NCI-H748 (cell line): Measurements from ENCODE around the gene SEMA4G.
"Not testable (repeated sequence)": the region's sequence is repeated elsewhere in the genome, so short reads cannot be mapped to it uniquely, and the experiment has no call there.

Experiments
- DNase-seq: peaks from one replicate; lab custom pipeline; 2025; ENCODE audit not compliant: unreplicated experiment; lab: John Stamatoyannopoulos, UW

Gene SEMA4G

DNA sequence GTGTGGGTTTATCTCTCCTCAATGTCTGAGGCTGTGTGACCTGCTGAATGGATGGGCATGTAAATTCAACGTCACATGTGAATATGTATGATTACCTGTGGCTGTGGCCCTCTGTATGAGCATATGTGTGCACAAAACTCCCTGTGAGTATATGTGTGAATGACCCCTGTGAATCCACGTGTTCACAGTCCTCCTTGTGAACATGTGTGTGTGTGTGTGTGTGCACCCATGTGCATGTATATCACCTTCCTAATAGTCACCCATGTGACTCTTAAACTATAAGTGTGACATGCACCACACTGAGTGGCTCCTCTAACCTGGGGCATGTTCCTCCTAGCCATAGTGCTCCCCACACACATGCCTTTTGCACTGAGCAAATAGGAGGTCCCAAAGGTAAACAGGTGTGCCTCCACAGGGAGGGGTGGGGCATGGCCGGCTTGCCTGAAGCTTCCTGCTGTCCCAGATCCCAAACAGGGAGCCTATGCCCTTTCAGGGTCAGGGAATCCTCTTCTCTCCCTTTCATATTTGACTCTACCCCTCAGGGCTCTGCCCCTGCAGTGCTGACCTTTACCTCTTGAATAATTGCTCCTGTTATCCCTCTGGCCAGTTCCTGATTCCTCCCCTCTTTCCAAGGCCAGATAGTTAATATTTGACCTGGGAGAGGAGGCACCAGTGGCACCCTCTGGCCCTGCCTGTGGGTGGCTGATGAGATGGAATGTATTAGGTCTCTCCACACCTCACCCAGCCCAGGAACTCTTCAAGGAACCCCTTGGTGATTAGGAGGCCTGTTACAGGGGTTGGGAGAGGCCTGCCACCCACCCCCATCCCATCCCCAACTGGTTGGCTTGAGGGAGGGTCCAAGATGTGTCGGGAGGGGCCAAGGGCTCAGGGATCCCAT is 1.9 kb downstream of the SEMA4G start:
- no peak for DNase-seq

- DNase-seq = no peak
Measured at GRCh38 chr10:100972115-100972903, 3.0 kb downstream of the SEMA4G start.

DNA sequence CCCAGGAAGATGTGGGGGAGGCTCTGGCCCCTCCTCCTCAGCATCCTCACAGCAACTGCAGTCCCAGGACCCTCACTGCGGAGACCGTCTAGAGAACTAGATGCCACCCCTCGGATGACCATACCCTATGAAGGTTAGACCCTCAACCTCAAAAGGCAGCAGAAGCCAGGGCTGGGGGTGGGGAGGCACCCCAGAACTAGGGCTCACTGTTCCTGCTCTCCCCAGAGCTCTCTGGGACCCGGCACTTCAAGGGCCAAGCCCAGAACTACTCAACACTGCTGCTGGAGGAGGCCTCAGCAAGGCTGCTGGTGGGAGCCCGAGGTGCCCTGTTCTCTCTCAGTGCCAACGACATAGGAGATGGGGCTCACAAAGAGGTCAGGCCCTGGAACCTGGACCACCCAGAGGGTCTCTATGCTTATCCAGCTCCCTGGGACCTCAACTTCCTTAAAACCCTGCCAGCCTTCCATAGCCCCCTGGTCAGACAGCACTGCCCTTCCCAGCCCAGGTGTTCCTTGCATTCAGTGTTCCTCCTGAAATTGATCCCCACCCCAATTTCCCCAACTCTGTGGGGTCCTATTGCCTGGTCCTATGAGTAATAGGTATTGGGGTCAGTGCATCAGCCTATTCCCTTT is 3.7 kb downstream of the SEMA4G start:
- DNase-seq = no peak

- DNase-seq = not testable (repeated sequence)
Measured at GRCh38 chr10:100975397-100975796, 6.1 kb downstream of the SEMA4G start.

DNA sequence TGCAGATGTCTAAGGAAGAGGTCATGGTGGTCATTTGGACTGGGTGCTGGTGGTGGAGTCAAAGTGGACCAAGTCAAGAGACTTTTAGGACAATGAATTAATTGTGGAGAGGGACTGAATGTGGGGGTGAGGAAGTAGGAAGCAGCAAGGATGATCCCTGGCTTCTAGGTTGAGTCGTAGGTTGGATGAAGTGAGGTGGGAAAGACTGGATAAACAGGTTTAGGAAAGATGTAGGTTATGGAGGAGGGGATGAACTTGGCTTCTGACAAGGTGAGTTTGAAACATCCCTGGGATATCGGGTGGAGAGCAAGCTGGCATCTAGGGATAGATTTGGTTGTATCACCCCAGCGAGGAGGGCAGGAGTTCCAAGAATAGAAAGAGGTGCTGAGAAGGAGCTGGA is 7.6 kb downstream of the SEMA4G start:
- DNase-seq = no peak

DNA sequence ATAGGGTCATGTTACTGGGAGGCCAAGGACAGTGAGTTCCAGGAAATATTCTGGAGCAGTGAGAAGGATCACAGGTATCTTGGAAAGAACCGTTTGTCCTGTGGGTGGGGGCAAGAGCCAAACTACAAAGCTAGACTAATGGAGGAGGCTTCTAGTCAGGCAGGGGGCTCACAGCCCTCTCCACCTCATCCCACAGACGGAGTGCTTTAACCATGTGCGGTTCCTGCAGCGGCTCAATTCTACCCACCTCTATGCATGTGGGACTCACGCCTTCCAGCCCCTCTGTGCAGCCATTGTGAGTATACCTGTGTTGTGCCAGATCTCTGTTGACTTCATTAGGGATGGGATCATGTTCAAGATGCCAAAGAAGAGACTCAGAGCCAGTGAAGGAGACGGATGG is 8.1 kb downstream of the SEMA4G start:
- no peak for DNase-seq

DNA sequence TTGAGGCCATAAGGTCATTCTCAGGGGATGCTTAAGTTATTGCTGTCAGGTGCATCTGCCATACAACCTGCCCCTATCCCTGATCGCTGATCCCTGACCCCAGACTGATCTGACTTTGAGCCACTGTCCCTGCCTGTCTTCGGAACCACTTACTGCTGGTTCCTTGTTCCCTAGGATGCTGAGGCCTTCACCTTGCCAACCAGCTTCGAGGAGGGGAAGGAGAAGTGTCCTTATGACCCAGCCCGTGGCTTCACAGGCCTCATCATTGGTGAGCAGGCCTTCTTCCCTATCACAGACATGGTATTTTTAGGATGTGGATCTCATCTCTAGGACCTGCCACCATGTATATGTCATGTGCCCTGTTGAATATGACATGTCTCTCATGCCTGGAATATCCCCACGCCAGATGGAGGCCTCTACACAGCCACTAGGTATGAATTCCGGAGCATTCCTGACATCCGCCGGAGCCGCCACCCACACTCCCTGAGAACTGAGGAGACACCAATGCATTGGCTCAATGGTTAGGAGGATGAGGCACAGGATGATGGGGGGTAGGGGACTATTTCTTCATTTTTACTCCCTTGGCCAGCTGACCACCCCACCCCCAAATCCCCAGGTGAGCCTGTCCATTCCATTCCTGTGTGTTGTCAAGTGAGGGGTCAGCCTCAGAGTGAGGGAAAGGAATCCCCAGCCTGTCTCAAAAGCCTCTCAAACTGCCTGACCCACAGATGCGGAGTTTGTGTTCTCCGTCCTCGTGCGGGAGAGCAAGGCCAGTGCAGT is 9.0 kb downstream of the SEMA4G start:
- DNase-seq = no peak

GRCh38 chr10:100978901-100979195 is 9.5 kb downstream of the SEMA4G start:
- DNase-seq = no peak

DNA sequence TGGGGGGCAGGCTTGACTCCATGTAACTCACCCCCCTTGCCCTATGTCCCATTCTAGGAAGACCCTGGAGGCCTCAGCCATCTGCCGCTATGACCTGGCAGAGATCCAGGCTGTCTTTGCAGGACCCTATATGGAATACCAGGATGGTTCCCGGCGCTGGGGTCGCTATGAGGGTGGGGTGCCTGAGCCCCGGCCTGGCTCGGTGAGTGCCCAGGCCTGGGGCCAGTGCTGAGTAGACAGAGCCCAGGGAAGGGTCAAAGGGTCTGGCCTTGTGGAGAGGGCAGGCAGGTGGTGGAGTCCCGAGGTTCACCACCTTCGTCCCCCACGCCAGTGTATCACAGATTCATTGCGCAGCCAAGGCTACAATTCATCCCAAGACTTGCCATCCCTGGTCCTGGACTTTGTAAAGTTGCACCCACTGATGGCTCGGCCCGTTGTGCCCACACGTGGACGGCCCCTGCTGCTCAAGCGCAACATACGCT is 10.5 kb downstream of the SEMA4G start:
- no peak for DNase-seq

GRCh38 chr10:100980311-100980710 is 11.0 kb downstream of the SEMA4G start:
- DNase-seq = no peak

GRCh38 chr10:100980711-100981110 is 11.4 kb downstream of the SEMA4G start:
- no peak for DNase-seq

- DNase-seq = no peak
Measured at GRCh38 chr10:100981178-100981772, 12.0 kb downstream of the SEMA4G start.

DNA sequence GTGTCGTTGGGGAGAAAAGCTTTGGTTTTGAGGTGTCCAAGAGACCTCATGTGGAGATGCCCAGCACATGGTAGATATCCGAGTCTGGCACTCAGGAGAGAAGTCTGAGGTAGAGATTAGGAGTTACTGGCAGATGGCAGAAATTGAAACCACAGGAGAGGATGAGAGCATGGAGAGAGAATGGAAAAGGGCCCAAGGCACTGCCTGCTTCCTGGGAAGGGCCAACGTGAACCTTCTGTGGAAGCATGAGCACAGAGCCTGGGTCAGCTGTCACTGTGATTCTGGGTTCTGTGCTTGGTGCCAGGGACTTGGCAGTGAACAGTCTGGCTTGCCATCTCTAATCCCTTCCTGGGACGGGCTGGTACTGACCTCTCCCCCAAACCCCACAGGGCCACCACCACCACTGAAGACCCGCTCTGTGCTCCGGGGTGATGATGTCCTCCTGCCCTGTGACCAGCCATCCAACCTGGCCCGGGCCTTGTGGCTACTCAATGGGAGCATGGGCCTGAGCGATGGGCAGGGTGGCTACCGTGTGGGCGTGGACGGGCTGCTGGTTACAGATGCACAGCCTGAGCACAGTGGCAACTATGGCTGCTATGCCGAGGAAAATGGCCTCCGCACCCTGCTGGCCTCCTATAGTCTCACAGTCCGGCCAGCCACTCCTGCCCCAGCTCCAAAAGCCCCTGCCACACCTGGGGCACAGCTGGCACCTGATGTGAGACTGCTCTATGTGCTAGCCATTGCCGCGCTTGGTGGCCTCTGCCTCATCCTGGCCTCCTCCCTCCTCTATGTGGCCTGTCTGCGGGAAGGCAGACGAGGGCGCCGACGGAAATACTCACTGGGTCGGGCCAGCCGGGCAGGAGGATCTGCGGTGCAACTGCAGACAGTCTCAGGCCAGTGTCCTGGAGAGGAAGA is 13.9 kb downstream of the SEMA4G start:
- no peak for DNase-seq

GRCh38 chr10:100983868-100984671 is 14.8 kb downstream of the SEMA4G start:
- DNase-seq = no peak

- DNase-seq = no peak
Measured at GRCh38 chr10:100984672-100985177, 15.4 kb downstream of the SEMA4G start.

GRCh38 chr10:100985336-100985735 is 16.0 kb downstream of the SEMA4G start:
- DNase-seq = no peak

DNA sequence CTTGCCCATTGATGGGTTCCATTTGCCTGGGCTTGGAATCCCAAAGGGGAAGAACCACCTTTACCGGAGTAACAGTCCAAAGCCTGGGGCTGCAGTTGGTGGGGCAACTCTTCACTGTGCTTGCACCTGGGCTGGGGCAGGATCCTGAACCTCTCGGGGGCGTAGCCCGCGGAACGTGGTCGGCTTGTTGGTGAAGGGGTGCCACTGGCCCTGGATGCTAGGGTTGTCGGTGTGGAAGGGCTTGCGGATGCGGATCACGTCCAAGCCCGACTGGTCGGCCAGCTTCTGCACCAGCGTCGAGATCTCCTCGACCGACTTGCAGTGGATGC is 17.3 kb downstream of the SEMA4G start:
- DNase-seq = no peak

DNA sequence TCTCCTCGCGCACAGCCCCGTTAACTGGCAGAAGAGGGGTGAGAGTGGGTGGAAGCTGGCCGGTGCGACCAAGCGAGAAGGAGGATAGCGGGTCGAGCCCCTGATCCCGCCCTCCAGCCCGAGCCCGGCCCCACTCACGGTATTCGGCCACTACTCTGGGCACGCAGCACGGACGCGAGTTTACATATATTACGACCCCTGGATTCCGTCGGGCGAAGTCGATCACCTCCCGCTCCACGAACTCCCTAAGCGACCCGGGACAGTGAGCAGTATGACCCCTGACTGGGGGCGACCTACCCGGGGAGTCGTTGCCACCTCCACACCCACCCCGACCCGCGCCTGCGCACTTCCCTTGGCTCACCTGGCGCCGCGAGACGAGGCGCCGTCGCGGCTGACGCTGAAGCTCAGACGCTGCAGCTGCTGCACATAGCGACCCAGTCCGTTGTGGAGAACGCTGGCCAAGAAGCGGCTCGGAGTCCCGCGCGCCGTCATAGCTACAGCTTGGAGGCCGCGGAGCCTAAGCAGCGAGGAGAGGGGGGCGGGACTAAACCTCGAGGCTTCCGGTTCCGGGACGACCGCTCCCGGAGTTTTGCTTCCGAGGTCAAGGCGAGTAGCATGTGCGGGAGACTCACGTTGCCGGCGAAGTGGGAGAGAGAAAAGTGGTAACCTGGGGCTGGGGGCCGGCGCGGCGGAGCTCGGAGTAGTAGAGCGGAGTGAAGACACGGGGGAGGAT is 17.8 kb downstream of the SEMA4G start, which contains the start of the genes MRPL43 and TWNK:
Gene MRPL43, minus strand, starts transcription at position 546 of the 733 bp plus-strand sequence. Its CDS starts 54 bp downstream, at position 492.
Gene TWNK, plus strand, starts transcription at position 592 of the 733 bp plus-strand sequence. CDS start 668 bp downstream, outside the sequence.
- DNase-seq = peak; percentile 72
